Measurements from ENCODE around the gene BABAM2.

Gene BABAM2

GRCh38 chr2:28343971-28344715 is 453.6 kb downstream of the BABAM2 start:
- no peak for TF ChIP-seq CTCF (IDR thresholded peaks at IDR 0.05; ENCODE audit: low read depth, low read length)
- DNase-seq (ENCODE audit: extremely low read depth, low read depth), result no peak

GRCh38 chr2:28344756-28345373 is 454.3 kb downstream of the BABAM2 start:
- TF ChIP-seq CTCF (IDR thresholded peaks at IDR 0.05; ENCODE audit: low read depth, low read length), result no peak
- no peak for DNase-seq (ENCODE audit: extremely low read depth, low read depth)

- no peak for TF ChIP-seq CTCF (IDR thresholded peaks at IDR 0.05; ENCODE audit: low read depth, low read length)
These were observed 455.1 kb downstream of the BABAM2 start for GRCh38 chr2:28345619-28346018.

DNA sequence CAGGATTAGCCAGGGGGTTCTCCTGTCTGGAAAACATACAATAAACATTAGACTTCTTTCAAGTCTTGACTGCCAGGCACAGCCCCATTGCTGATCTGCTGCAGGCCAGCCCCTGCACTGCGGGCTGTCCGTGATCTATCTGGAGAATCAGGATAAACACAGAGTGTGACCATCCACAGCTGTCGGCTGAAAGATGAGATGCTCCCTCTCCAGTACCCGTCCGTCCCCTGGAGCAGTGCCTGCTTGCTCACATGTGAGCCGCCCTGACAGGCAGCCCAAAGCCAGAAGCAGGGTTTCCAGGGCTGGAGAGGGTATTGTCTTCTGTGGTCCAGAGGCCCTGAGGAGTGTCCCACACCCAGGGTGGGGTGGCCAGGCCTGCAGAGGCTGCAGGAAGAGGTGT is 456.1 kb downstream of the BABAM2 start:
- peak; percentile 49 for DNase-seq (ENCODE audit: extremely low read depth, low read depth)
- no peak for TF ChIP-seq CTCF (IDR thresholded peaks at IDR 0.05; ENCODE audit: low read depth, low read length)

More at GRCh38 chr2:28345619-28346018, 455.1 kb downstream of the BABAM2 start:
- no peak for DNase-seq (ENCODE audit: extremely low read depth, low read depth)

- TF ChIP-seq CTCF (IDR thresholded peaks at IDR 0.05; ENCODE audit: low read depth, low read length), result no peak
- no peak for DNase-seq (ENCODE audit: extremely low read depth, low read depth)
These were observed 456.7 kb downstream of the BABAM2 start for GRCh38 chr2:28347193-28347592.

DNA sequence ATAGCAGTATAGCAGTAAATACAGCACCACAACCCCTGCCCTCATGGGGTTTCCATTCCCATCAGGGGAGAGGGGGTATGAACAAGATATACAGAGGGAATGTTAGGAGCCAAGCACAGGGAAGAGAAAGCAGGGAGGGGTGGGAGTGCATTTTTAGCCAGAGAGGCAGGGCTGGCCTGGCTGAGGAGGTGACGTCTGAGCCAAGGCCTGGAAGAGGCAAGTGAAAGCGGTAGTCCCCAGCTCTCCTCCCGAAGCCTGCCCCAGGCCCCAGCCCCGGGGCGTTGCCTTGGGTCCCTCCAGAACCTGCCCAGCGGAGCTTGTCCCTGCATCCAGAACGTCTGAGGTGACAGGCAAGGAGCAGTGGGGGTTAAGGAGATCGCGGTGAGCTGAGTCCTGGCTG is 457.1 kb downstream of the BABAM2 start:
- DNase-seq (ENCODE audit: extremely low read depth, low read depth), result no peak
- TF ChIP-seq CTCF (IDR thresholded peaks at IDR 0.05; ENCODE audit: low read depth, low read length), result no peak

DNA sequence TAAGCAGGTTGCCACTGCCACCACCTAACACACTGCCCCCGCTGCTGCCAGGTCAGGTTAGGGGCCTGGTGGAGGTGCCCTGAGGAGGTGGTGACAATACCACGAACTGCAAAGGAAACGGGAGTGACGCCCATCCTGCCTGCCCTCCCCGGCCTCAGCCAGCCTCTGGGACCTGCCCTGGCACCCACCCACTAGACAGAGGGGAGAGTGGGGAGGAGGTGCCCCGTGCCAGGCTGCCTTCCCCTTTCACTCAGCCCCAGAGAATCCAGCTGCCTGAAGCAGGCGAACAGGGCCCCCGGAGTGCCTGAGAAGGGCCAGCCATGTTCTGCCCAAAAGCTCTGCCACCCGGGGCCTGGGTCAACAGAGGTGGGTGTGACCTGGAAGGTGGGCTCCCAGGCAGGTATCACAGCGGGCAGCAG is 457.6 kb downstream of the BABAM2 start:
- TF ChIP-seq CTCF (IDR thresholded peaks at IDR 0.05; ENCODE audit: low read depth, low read length), result no peak
- no peak for DNase-seq (ENCODE audit: extremely low read depth, low read depth)
